GM23248 (cell line): ENCODE data around the gene CYB5A. TPM values are rescaled to one million over a fixed set of nuclear protein-coding genes. Genes with fewer than 3 reads are reported as not detected.

Experiments used
- DNase-seq: peaks from one replicate; pipeline ENCODE4 v3.0.0-alpha.2; 2015
- H2AFZ ChIP-seq: fragments of 200-600 bp; sonication (generic); 2 replicates; pipeline ENCODE4 v1.6.1; 2016; ENCODE audit warnings: antibody characterized with exemption
- H3F3A ChIP-seq: fragments of 200-600 bp; sonication (generic); 2 replicates; pipeline ENCODE4 v1.6.1; 2016; ENCODE audit warnings: mild to moderate bottlenecking, antibody characterized with exemption, mixed run types; ENCODE audit not compliant: insufficient read depth
- H3K27ac ChIP-seq: fragments of 200-600 bp; sonication (generic); 2 replicates; pipeline ENCODE4 v1.5.1; 2016; ENCODE audit warnings: mild to moderate bottlenecking
- H3K27me3 ChIP-seq: fragments of 200-600 bp; sonication (generic); replicated peaks from 2 replicates; pipeline ENCODE4 v1.6.1; 2016; ENCODE audit warnings: mild to moderate bottlenecking; ENCODE audit not compliant: insufficient read depth
- H3K36me3 ChIP-seq: fragments of 200-600 bp; sonication (generic); 2 replicates; pipeline ENCODE4 v1.6.1; 2016; ENCODE audit warnings: low read depth, mild to moderate bottlenecking
- H3K4me1 ChIP-seq: fragments of 200-600 bp; sonication (generic); 2 replicates; pipeline ENCODE4 v1.6.1; 2016; ENCODE audit warnings: mild to moderate bottlenecking; ENCODE audit not compliant: insufficient read depth
- H3K4me2 ChIP-seq: fragments of 200-600 bp; sonication (generic); one replicate; pipeline ENCODE4 v1.6.1; 2016; ENCODE audit warnings: mild to moderate bottlenecking; ENCODE audit not compliant: unreplicated experiment
- H3K4me3 ChIP-seq: fragments of 200-600 bp; sonication (generic); 2 replicates; pipeline ENCODE4 v1.5.1; 2016; ENCODE audit warnings: mild to moderate bottlenecking
- H3K79me2 ChIP-seq: fragments of 200-600 bp; sonication (generic); 2 replicates; pipeline ENCODE4 v1.6.1; 2016; ENCODE audit warnings: mild to moderate bottlenecking; ENCODE audit not compliant: insufficient read depth
- H3K9ac ChIP-seq: fragments of 200-600 bp; sonication (generic); 2 replicates; pipeline ENCODE4 v1.6.1; 2016; ENCODE audit warnings: mild to moderate bottlenecking
- H3K9me2 ChIP-seq: fragments of 200-600 bp; sonication (generic); 2 replicates; pipeline ENCODE4 v1.6.1; 2016; ENCODE audit warnings: mixed run types, mild to moderate bottlenecking, moderate library complexity; ENCODE audit not compliant: insufficient read depth
- H3K9me3 ChIP-seq: fragments of 200-600 bp; sonication (generic); one replicate; pipeline ENCODE4 v1.6.1; 2017; ENCODE audit warnings: low read depth
- H4K20me1 ChIP-seq: fragments of 200-600 bp; sonication (generic); 2 replicates; pipeline ENCODE4 v1.6.0; 2016; ENCODE audit not compliant: insufficient read depth
- EZH2 ChIP-seq: fragments of 200-600 bp; sonication (generic); IDR thresholded peaks from 2 replicates; pipeline ENCODE4 v1.6.1; 2018; ENCODE audit warnings: antibody characterized with exemption, mild to moderate bottlenecking; ENCODE audit not compliant: insufficient read depth, poor library complexity, severe bottlenecking
- EZH2phosphoT487 ChIP-seq: fragments of 200-600 bp; sonication (generic); IDR thresholded peaks from 2 replicates; pipeline ENCODE4 v1.6.1; 2018; ENCODE audit warnings: antibody characterized with exemption, moderate library complexity, mild to moderate bottlenecking, low read depth; ENCODE audit not compliant: insufficient read depth
- WGBS, 2 experiments: methylation state at CpG; one replicate each; pipeline ENCODE4 v1.1.6; 2015 to 2017; ENCODE audit warnings: low lambda C conversion rate in 2 of 2, low coverage in 1 of 2; ENCODE audit errors: missing lambda C conversion rate in 2 of 2; 5-methylcytosine and 5-hydroxymethylcytosine counted together
- in situ Hi-C: fragments of 300-500 bp; cut with MboI; formaldehyde crosslinking; loops from 2 replicates; pipeline ENCODE4 v1.15.0; 2020
- polyA plus RNA-seq: library from polyadenylated mRNA; unstranded; fragments of >200 nt; fragmentation: Nextera tagmentation; extraction: Ambion mirVana; gene quantifications from 2 replicates; pipeline ENCODE4 v1.2.1, GENCODE V29; 2016
- total RNA-seq: library from RNA; depleted of rRNA; stranded (reverse); fragments of >200 nt; shearing (Covaris generic); gene quantifications from 2 replicates; pipeline ENCODE4 v1.2.3, GENCODE V29; 2014

The CYB5A gene
- total and polyA plus RNA-seq, 2 experiments from 2014 or later = 55.0 to 117 TPM

- Histone ChIP-seq H3K36me3 (no peaks in the 10 kb centered on the region), H3K4me3 (no peak overlapping the region), H2AFZ (no peak overlapping the region), H3K27me3 (no peaks in the 10 kb centered on the region), H3K9me3 (no peaks in the 10 kb centered on the region), H4K20me1 (no peaks in the 10 kb centered on the region), H3K9ac (no peak overlapping the region), H3K9me2 (no peaks in the 10 kb centered on the region), H3F3A (peaks cover 5% of the 10 kb centered on the region; the same call in 1 of the 2 replicates), H3K4me1 (no peaks in the 10 kb centered on the region), H3K79me2 (no peaks in the 10 kb centered on the region), H3K27ac (no peak overlapping the region), H3K4me2 (no peak overlapping the region)
- in situ Hi-C loops = loop anchor here (5.0 to 25.0 kb wide), 3 partner anchors 137 to 1572 kb away; no protein-coding TSS in a partner anchor
- no peak for DNase-seq
- no peak for TF ChIP-seq EZH2
- no peak for TF ChIP-seq EZH2phosphoT487
Measured at GRCh38 chr18:74334242-74334893, 42.6 kb upstream of the CYB5A start.

- Histone ChIP-seq H3K9me2 (no peaks in the 10 kb centered on the region), H3K4me1 (0 out of 2 replicates have a peak, but pooled peaks cover 3% of the 10 kb centered on the region), H3K4me2 (no peak overlapping the region), H3K36me3 (no peaks in the 10 kb centered on the region), H3K27me3 (no peaks in the 10 kb centered on the region), H4K20me1 (no peaks in the 10 kb centered on the region), H3K9ac (no peak overlapping the region), H2AFZ (no peak overlapping the region), H3F3A (peaks cover 5% of the 10 kb centered on the region; the same call in 1 of the 2 replicates), H3K4me3 (no peak overlapping the region), H3K79me2 (no peaks in the 10 kb centered on the region), H3K9me3 (no peaks in the 10 kb centered on the region), H3K27ac (no peak overlapping the region)
- in situ Hi-C loops = loop anchor here (5.0 to 25.0 kb wide), 3 partner anchors 136 to 1571 kb away; no protein-coding TSS in a partner anchor
- TF ChIP-seq EZH2phosphoT487 = no peak
- TF ChIP-seq EZH2 = no peak
- WGBS, 2 experiments = 0 to 14% methylated on average over 1 of the region's 1 CpG
- DNase-seq = peak; percentile 64
Measured at GRCh38 chr18:74333091-74333490, 41.3 kb upstream of the CYB5A start.

- no peak for TF ChIP-seq EZH2phosphoT487
- H3K36me3 ChIP-seq = no peaks in the 10 kb centered on the region
Measured at GRCh38 chr18:74331404-74331803, 39.6 kb upstream of the CYB5A start.

GRCh38 chr18:74329688-74330205 is 38.0 kb upstream of the CYB5A start:
- no peaks in the 10 kb centered on the region for H3K9me2 ChIP-seq
- in situ Hi-C loops = loop anchor here (5.0 to 25.0 kb wide), 3 partner anchors 132 to 1567 kb away; no protein-coding TSS in a partner anchor
- no peaks in the 10 kb centered on the region for H3K27me3 ChIP-seq
- H3K36me3 ChIP-seq = no peaks in the 10 kb centered on the region
- no peak overlapping the region for H2AFZ ChIP-seq
- no peaks in the 10 kb centered on the region for H3K9me3 ChIP-seq
- no peaks in the 10 kb centered on the region for H4K20me1 ChIP-seq
- TF ChIP-seq EZH2 = no peak
- no peak for TF ChIP-seq EZH2phosphoT487
- no peaks in the 10 kb centered on the region for H3K79me2 ChIP-seq
- 0 out of 2 replicates have a peak, but pooled peaks cover 3% of the 10 kb centered on the region for H3K4me1 ChIP-seq
- H3K4me3 ChIP-seq = no peak overlapping the region
- no peak overlapping the region for H3K27ac ChIP-seq
- H3K9ac ChIP-seq = no peak overlapping the region
- H3F3A ChIP-seq = peaks cover 5% of the 10 kb centered on the region; the same call in 1 of the 2 replicates
- H3K4me2 ChIP-seq = no peak overlapping the region
- 92 to 94% methylated on average over 1 of the region's 1 CpG for WGBS, 2 experiments
- DNase-seq = no peak

More at GRCh38 chr18:74331404-74331803, 39.6 kb upstream of the CYB5A start:
- H3F3A ChIP-seq = peaks cover 5% of the 10 kb centered on the region; the same call in 1 of the 2 replicates
- no peak overlapping the region for H3K4me2 ChIP-seq
- no peak overlapping the region for H3K27ac ChIP-seq
- no peak overlapping the region for H3K4me3 ChIP-seq
- H3K4me1 ChIP-seq = 0 out of 2 replicates have a peak, but pooled peaks cover 3% of the 10 kb centered on the region
- no peaks in the 10 kb centered on the region for H3K79me2 ChIP-seq
- H2AFZ ChIP-seq = no peak overlapping the region
- no peaks in the 10 kb centered on the region for H3K9me3 ChIP-seq
- no peaks in the 10 kb centered on the region for H4K20me1 ChIP-seq
- H3K9me2 ChIP-seq = no peaks in the 10 kb centered on the region
- in situ Hi-C loops = loop anchor here (5.0 to 25.0 kb wide), 3 partner anchors 134 to 1569 kb away; no protein-coding TSS in a partner anchor
- no peaks in the 10 kb centered on the region for H3K27me3 ChIP-seq
- 40 to 41% methylated on average over 2 of the region's 2 CpGs for WGBS, 2 experiments
- H3K9ac ChIP-seq = no peak overlapping the region
- peak; percentile 71 for DNase-seq
